Colonic mucosa (tissue), 4 donors: ENCODE data around the gene KXD1. TPM values are rescaled to one million over a fixed set of nuclear protein-coding genes. Genes with fewer than 3 reads are reported as not detected.
"Not testable (repeated sequence)": the region's sequence is repeated elsewhere in the genome, so short reads cannot be mapped to it uniquely, and the experiment has no call there.

Source experiments
- DNase-seq: peaks from one replicate; pipeline ENCODE4 v3.0.0-alpha.2; 2020
- H3K27ac ChIP-seq: fragments of 200-600 bp; one replicate; pipeline ENCODE4 v1.8.0; 2021
- H3K27me3 ChIP-seq: fragments of 200-600 bp; one replicate; pipeline ENCODE4 v1.8.0; 2021
- H3K36me3 ChIP-seq: fragments of 200-600 bp; one replicate; pipeline ENCODE4 v1.8.0; 2021
- H3K4me1 ChIP-seq: fragments of 200-600 bp; one replicate; pipeline ENCODE4 v1.8.0; 2021; ENCODE audit warnings: mild to moderate bottlenecking
- H3K4me3 ChIP-seq: fragments of 200-600 bp; one replicate; pipeline ENCODE4 v1.8.0; 2021
- H3K9ac ChIP-seq, 2 donors: one replicate each; pipeline ENCODE4 v1.7.0; 2013; ENCODE audit warnings: control low read depth in 2 of 2, low read depth in 2 of 2, low read length in 2 of 2
- H3K9me3 ChIP-seq: fragments of 200-600 bp; one replicate; pipeline ENCODE4 v1.8.0; 2021
- CTCF ChIP-seq: fragments of 200-600 bp; IDR thresholded peaks from one replicate; pipeline ENCODE4 v1.8.0; 2022; ENCODE audit warnings: antibody characterized with exemption, mild to moderate bottlenecking
- intact Hi-C: fragments of 100-400 bp; cut with DNase I; formaldehyde crosslinking; loops from one replicate; pipeline ENCODE4 v1.14.1; 2022
- total RNA-seq, 2 donors: library from RNA; stranded (reverse); fragmentation: NEBNext Ultra II Directional in 1 of 2; extraction: Animal tissue kit (Norgen Biotek cat#: 25700) in 1 of 2; gene quantifications; one replicate each; pipeline ENCODE4 v1.2.1, GENCODE V29; 2021
- donor health status: healthy.
- donor health status: DM: no; HTN: no; CAD: no.
- donor health status: DM: no; HTN: no; CAD: no.

KXD1 gene
- total RNA-seq, 2 donors from 2014 or later = 66.8 to 80.4 TPM

- peaks cover 7% of the 10 kb centered on the region for H3K4me1 ChIP-seq
- H3K9ac ChIP-seq = peak overlapping the region; percentile 88 to 100
- no peaks in the 10 kb centered on the region for H3K36me3 ChIP-seq
- H3K27me3 ChIP-seq = no peaks in the 10 kb centered on the region
- H3K4me3 ChIP-seq = peak overlapping the region; percentile 100
- intact Hi-C loops = no loop called here
- DNase-seq = peak; percentile 61
- H3K27ac ChIP-seq = peak overlapping the region; percentile 95
- TF ChIP-seq CTCF = no peak
- H3K9me3 ChIP-seq = no peaks in the 10 kb centered on the region
Measured at GRCh38 chr19:18520848-18521691, 36.6 kb upstream of the KXD1 start.

- intact Hi-C loops = no loop called here
- Histone ChIP-seq H3K9ac (peak within 1 kb of the TSS; percentile 88 to 100), H3K4me1 (peaks cover 7% of the 10 kb centered on the region), H3K36me3 (no peaks in the 10 kb centered on the region), H3K27ac (peak within 1 kb of the TSS; percentile 95), H3K27me3 (no peaks in the 10 kb centered on the region), H3K9me3 (no peaks in the 10 kb centered on the region), H3K4me3 (peak within 1 kb of the TSS; percentile 100)
- DNase-seq = no peak
- TF ChIP-seq CTCF = no peak
Measured at GRCh38 chr19:18521692-18522123, 36.0 kb upstream of the KXD1 start, which contains the start of gene ELL. TSS of gene ELL (minus strand) at chr19:18522070. CDS start at chr19:18522055, 15 bp downstream.

- Histone ChIP-seq H3K9ac (peak overlapping the region; percentile 88 to 100), H3K4me3 (peak overlapping the region; percentile 100), H3K4me1 (peaks cover 7% of the 10 kb centered on the region), H3K9me3 (no peaks in the 10 kb centered on the region), H3K27me3 (no peaks in the 10 kb centered on the region), H3K27ac (peak overlapping the region; percentile 95), H3K36me3 (no peaks in the 10 kb centered on the region)
- no peak for TF ChIP-seq CTCF
- intact Hi-C loops = no loop called here
- peak; percentile 100 for DNase-seq
Measured at GRCh38 chr19:18522124-18522861, 35.4 kb upstream of the KXD1 start.

- H3K27me3 ChIP-seq, H3K4me3 ChIP-seq, H3K36me3 ChIP-seq, H3K4me1 ChIP-seq, H3K9ac ChIP-seq, DNase-seq, H3K9me3 ChIP-seq, intact Hi-C loops: not testable (repeated sequence)
- H3K27ac ChIP-seq = peak overlapping the region; percentile 18
Measured at GRCh38 chr19:18522862-18523440, 34.7 kb upstream of the KXD1 start.

- Histone ChIP-seq H3K9ac (no peak overlapping the region), H3K4me1 (peaks cover 5% of the 10 kb centered on the region), H3K9me3 (no peaks in the 10 kb centered on the region), H3K27me3 (no peaks in the 10 kb centered on the region), H3K4me3 (no peak overlapping the region), H3K27ac (no peak overlapping the region), H3K36me3 (no peaks in the 10 kb centered on the region)
- no peak for DNase-seq
- no peak for TF ChIP-seq CTCF
- intact Hi-C loops = no loop called here
Measured at GRCh38 chr19:18523841-18524240, 33.8 kb upstream of the KXD1 start.
